ENCODE data around the gene GAD1. TPM values are rescaled to one million over a fixed set of nuclear protein-coding genes. Genes with fewer than 3 reads are reported as not detected.

Gene GAD1
- total RNA-seq, 1 experiment from 2014 or later, result 2.5 TPM

DNA sequence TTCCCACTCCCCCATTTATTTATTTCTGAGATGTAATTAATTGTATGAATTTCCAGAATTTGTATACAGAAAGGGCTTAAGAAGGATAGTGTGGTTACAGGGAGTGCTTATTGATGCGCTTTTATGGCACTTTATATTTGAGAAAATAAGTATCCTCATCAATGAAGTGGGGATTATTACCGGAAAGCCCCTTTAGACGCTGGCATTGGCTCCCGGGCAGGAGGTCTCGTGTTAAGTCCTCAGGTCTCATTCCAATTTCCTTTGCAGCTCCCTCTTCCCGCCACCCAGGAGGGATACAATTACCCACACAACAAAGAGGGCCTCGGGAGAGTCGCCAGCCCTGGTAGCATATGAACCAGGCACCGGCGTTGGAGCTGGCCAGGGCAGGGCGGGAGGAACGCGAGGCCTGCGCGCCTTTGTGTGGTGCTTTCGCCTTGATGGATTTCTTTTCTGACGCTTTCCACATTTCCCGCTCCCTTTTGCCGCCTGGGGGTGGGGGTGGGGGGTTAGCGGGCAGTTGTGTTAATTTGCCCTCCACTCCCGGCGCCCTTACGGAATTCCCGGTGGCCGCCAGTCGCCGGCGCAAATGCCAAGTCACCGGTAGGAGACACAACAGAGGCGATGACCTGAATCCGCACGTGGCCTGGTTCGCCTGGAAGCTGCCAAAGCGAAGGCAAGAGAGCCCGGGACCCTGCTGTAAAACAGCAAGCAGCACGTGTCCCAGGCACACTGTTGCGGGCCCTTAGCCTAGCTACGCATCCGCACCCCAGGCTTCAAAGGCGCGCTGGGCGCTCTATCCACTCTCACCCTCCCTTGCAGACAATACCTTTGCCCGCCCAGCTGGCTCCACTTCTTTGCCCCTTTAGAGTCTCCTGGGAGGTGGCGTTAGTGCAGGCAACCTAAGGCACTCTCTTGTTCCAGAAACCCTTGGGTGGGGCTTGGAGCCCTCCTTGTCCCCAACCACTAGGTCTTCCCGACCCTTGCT lies 3.3 kb downstream of the GAD1 start (continued):
- TF ChIP-seq NFATC4 (CRISPR knock-in tag; IDR thresholded peaks at IDR 0.05) (no peak), ELF4 (CRISPR knock-in tag; IDR thresholded peaks at IDR 0.05; ENCODE audit: low read depth) (no peak), ZNF219 (CRISPR knock-in tag; IDR thresholded peaks at IDR 0.05; ENCODE audit: borderline replicate concordance) (no peak), IRF2 (CRISPR knock-in tag; IDR thresholded peaks at IDR 0.05; ENCODE audit: borderline replicate concordance, low read depth) (no peak), RORB (CRISPR knock-in tag; IDR thresholded peaks at IDR 0.05) (no peak), SMAD3 (CRISPR knock-in tag; IDR thresholded peaks at IDR 0.05; ENCODE audit: borderline replicate concordance) (peak; percentile 78), KAT7 (CRISPR knock-in tag; IDR thresholded peaks at IDR 0.05; ENCODE audit: borderline replicate concordance) (no peak), RELA (CRISPR knock-in tag; IDR thresholded peaks at IDR 0.05; ENCODE audit: borderline replicate concordance) (no peak), TEAD4 (CRISPR knock-in tag; IDR thresholded peaks at IDR 0.05) (no peak), MXD4 (CRISPR knock-in tag; IDR thresholded peaks at IDR 0.05; ENCODE audit: borderline replicate concordance) (no peak), NFE2L1 (CRISPR knock-in tag; IDR thresholded peaks at IDR 0.05) (peak; percentile 79), NR2C2 (CRISPR knock-in tag; IDR thresholded peaks at IDR 0.05) (0 out of 2 replicates have a peak, but pooled peaks have one; percentile 26)
- TF ChIP-seq, protein P1, sequence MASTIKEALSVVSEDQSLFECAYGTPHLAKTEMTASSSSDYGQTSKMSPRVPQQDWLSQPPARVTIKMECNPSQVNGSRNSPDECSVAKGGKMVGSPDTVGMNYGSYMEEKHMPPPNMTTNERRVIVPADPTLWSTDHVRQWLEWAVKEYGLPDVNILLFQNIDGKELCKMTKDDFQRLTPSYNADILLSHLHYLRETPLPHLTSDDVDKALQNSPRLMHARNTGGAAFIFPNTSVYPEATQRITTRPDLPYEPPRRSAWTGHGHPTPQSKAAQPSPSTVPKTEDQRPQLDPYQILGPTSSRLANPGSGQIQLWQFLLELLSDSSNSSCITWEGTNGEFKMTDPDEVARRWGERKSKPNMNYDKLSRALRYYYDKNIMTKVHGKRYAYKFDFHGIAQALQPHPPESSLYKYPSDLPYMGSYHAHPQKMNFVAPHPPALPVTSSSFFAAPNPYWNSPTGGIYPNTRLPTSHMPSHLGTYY (CRISPR knock-in tag; IDR thresholded peaks at IDR 0.05), result no peak
- TF ChIP-seq, protein P2, sequence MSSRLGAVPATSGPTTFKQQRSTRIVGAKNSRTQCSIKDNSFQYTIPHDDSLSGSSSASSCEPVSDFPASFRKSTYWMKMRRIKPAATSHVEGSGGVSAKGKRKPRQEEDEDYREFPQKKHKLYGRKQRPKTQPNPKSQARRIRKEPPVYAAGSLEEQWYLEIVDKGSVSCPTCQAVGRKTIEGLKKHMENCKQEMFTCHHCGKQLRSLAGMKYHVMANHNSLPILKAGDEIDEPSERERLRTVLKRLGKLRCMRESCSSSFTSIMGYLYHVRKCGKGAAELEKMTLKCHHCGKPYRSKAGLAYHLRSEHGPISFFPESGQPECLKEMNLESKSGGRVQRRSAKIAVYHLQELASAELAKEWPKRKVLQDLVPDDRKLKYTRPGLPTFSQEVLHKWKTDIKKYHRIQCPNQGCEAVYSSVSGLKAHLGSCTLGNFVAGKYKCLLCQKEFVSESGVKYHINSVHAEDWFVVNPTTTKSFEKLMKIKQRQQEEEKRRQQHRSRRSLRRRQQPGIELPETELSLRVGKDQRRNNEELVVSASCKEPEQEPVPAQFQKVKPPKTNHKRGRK (CRISPR knock-in tag; IDR thresholded peaks at IDR 0.05; ENCODE audit: borderline replicate concordance), result no peak
- TF ChIP-seq, protein P3, sequence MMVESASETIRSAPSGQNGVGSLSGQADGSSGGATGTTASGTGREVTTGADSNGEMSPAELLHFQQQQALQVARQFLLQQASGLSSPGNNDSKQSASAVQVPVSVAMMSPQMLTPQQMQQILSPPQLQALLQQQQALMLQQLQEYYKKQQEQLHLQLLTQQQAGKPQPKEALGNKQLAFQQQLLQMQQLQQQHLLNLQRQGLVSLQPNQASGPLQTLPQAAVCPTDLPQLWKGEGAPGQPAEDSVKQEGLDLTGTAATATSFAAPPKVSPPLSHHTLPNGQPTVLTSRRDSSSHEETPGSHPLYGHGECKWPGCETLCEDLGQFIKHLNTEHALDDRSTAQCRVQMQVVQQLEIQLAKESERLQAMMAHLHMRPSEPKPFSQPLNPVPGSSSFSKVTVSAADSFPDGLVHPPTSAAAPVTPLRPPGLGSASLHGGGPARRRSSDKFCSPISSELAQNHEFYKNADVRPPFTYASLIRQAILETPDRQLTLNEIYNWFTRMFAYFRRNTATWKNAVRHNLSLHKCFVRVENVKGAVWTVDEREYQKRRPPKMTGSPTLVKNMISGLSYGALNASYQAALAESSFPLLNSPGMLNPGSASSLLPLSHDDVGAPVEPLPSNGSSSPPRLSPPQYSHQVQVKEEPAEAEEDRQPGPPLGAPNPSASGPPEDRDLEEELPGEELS (CRISPR knock-in tag; IDR thresholded peaks at IDR 0.05), result peak; percentile 90
- TF ChIP-seq, protein P4, sequence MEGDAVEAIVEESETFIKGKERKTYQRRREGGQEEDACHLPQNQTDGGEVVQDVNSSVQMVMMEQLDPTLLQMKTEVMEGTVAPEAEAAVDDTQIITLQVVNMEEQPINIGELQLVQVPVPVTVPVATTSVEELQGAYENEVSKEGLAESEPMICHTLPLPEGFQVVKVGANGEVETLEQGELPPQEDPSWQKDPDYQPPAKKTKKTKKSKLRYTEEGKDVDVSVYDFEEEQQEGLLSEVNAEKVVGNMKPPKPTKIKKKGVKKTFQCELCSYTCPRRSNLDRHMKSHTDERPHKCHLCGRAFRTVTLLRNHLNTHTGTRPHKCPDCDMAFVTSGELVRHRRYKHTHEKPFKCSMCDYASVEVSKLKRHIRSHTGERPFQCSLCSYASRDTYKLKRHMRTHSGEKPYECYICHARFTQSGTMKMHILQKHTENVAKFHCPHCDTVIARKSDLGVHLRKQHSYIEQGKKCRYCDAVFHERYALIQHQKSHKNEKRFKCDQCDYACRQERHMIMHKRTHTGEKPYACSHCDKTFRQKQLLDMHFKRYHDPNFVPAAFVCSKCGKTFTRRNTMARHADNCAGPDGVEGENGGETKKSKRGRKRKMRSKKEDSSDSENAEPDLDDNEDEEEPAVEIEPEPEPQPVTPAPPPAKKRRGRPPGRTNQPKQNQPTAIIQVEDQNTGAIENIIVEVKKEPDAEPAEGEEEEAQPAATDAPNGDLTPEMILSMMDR (IDR thresholded peaks at IDR 0.05), result no peak
- TF ChIP-seq, protein P5, sequence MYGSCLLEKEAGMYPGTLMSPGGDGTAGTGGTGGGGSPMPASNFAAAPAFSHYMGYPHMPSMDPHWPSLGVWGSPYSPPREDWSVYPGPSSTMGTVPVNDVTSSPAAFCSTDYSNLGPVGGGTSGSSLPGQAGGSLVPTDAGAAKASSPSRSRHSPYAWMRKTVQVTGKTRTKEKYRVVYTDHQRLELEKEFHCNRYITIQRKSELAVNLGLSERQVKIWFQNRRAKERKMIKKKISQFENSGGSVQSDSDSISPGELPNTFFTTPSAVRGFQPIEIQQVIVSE (CRISPR knock-in tag; IDR thresholded peaks at IDR 0.05; ENCODE audit: borderline replicate concordance), result no peak
- TF ChIP-seq, protein P6, sequence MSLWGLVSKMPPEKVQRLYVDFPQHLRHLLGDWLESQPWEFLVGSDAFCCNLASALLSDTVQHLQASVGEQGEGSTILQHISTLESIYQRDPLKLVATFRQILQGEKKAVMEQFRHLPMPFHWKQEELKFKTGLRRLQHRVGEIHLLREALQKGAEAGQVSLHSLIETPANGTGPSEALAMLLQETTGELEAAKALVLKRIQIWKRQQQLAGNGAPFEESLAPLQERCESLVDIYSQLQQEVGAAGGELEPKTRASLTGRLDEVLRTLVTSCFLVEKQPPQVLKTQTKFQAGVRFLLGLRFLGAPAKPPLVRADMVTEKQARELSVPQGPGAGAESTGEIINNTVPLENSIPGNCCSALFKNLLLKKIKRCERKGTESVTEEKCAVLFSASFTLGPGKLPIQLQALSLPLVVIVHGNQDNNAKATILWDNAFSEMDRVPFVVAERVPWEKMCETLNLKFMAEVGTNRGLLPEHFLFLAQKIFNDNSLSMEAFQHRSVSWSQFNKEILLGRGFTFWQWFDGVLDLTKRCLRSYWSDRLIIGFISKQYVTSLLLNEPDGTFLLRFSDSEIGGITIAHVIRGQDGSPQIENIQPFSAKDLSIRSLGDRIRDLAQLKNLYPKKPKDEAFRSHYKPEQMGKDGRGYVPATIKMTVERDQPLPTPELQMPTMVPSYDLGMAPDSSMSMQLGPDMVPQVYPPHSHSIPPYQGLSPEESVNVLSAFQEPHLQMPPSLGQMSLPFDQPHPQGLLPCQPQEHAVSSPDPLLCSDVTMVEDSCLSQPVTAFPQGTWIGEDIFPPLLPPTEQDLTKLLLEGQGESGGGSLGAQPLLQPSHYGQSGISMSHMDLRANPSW (CRISPR knock-in tag; conservative IDR thresholded peaks at IDR 0.05; ENCODE audit: low read depth), result no peak
- TF ChIP-seq, protein P7, sequence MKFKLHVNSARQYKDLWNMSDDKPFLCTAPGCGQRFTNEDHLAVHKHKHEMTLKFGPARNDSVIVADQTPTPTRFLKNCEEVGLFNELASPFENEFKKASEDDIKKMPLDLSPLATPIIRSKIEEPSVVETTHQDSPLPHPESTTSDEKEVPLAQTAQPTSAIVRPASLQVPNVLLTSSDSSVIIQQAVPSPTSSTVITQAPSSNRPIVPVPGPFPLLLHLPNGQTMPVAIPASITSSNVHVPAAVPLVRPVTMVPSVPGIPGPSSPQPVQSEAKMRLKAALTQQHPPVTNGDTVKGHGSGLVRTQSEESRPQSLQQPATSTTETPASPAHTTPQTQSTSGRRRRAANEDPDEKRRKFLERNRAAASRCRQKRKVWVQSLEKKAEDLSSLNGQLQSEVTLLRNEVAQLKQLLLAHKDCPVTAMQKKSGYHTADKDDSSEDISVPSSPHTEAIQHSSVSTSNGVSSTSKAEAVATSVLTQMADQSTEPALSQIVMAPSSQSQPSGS (CRISPR knock-in tag; IDR thresholded peaks at IDR 0.05; ENCODE audit: borderline replicate concordance, low read depth), result 0 out of 2 replicates have a peak, but pooled peaks have one; percentile 12
- TF ChIP-seq, protein P8, sequence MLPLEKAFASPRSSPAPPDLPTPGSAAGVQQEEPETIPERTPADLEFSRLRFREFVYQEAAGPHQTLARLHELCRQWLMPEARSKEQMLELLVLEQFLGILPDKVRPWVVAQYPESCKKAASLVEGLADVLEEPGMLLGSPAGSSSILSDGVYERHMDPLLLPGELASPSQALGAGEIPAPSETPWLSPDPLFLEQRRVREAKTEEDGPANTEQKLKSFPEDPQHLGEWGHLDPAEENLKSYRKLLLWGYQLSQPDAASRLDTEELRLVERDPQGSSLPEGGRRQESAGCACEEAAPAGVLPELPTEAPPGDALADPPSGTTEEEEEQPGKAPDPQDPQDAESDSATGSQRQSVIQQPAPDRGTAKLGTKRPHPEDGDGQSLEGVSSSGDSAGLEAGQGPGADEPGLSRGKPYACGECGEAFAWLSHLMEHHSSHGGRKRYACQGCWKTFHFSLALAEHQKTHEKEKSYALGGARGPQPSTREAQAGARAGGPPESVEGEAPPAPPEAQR (CRISPR knock-in tag; IDR thresholded peaks at IDR 0.05), result no peak
- TF ChIP-seq, protein P9, sequence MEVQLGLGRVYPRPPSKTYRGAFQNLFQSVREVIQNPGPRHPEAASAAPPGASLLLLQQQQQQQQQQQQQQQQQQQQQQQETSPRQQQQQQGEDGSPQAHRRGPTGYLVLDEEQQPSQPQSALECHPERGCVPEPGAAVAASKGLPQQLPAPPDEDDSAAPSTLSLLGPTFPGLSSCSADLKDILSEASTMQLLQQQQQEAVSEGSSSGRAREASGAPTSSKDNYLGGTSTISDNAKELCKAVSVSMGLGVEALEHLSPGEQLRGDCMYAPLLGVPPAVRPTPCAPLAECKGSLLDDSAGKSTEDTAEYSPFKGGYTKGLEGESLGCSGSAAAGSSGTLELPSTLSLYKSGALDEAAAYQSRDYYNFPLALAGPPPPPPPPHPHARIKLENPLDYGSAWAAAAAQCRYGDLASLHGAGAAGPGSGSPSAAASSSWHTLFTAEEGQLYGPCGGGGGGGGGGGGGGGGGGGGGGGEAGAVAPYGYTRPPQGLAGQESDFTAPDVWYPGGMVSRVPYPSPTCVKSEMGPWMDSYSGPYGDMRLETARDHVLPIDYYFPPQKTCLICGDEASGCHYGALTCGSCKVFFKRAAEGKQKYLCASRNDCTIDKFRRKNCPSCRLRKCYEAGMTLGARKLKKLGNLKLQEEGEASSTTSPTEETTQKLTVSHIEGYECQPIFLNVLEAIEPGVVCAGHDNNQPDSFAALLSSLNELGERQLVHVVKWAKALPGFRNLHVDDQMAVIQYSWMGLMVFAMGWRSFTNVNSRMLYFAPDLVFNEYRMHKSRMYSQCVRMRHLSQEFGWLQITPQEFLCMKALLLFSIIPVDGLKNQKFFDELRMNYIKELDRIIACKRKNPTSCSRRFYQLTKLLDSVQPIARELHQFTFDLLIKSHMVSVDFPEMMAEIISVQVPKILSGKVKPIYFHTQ (CRISPR knock-in tag; IDR thresholded peaks at IDR 0.05), result no peak

Measured in WTC11 (cell line).